Smooth muscle cell (in vitro differentiated cells): Measurements from ENCODE around the gene CLCN3. TPM values are rescaled to one million over a fixed set of nuclear protein-coding genes. Genes with fewer than 3 reads are reported as not detected.
"Not testable (repeated sequence)": the region's sequence is repeated elsewhere in the genome, so short reads cannot be mapped to it uniquely, and the experiment has no call there.

ENCODE experiments used
- DNase-seq: peaks from one replicate; lab custom pipeline; 2025; ENCODE audit not compliant: unreplicated experiment; lab: John Stamatoyannopoulos, UW
- H2AFZ ChIP-seq: fragments of 200-600 bp; sonication (generic); 2 replicates; pipeline ENCODE4 v1.6.0; 2016; ENCODE audit warnings: antibody characterized with exemption, low read depth, mild to moderate bottlenecking
- H3F3A ChIP-seq: fragments of 200-600 bp; sonication (generic); 2 replicates; pipeline ENCODE4 v1.6.0; 2017; ENCODE audit warnings: antibody characterized with exemption, low read depth
- H3K27ac ChIP-seq: fragments of 200-600 bp; sonication (generic); 2 replicates; pipeline ENCODE4 v1.5.1; 2016; ENCODE audit warnings: low read depth, mild to moderate bottlenecking
- H3K27me3 ChIP-seq: fragments of 200-600 bp; sonication (generic); 2 replicates; pipeline ENCODE4 v1.6.1; 2016; ENCODE audit warnings: low read depth, mild to moderate bottlenecking
- H3K36me3 ChIP-seq: fragments of 200-600 bp; sonication (generic); 2 replicates; pipeline ENCODE4 v1.5.1; 2016; ENCODE audit warnings: low read depth
- H3K4me1 ChIP-seq: fragments of 200-600 bp; sonication (generic); 2 replicates; pipeline ENCODE4 v1.5.1; 2016; ENCODE audit warnings: low read depth
- H3K4me2 ChIP-seq: fragments of 200-600 bp; sonication (generic); 2 replicates; pipeline ENCODE4 v1.6.0; 2016; ENCODE audit warnings: mild to moderate bottlenecking
- H3K4me3 ChIP-seq: fragments of 200-600 bp; sonication (generic); 2 replicates; pipeline ENCODE4 v1.5.1; 2016; ENCODE audit warnings: mild to moderate bottlenecking
- H3K79me2 ChIP-seq: fragments of 200-600 bp; sonication (generic); 2 replicates; pipeline ENCODE4 v1.6.0; 2016; ENCODE audit warnings: low read depth, mild to moderate bottlenecking
- H3K9ac ChIP-seq: fragments of 200-600 bp; sonication (generic); 2 replicates; pipeline ENCODE4 v1.6.0; 2016; ENCODE audit warnings: low read depth
- H3K9me3 ChIP-seq: fragments of 200-600 bp; sonication (generic); replicated peaks from 2 replicates; pipeline ENCODE4 v1.5.1; 2016; ENCODE audit warnings: low read depth
- H4K20me1 ChIP-seq: fragments of 200-600 bp; sonication (generic); 2 replicates; pipeline ENCODE4 v1.6.0; 2016; ENCODE audit warnings: low read depth
- CTCF ChIP-seq: fragments of 200-600 bp; sonication (generic); IDR thresholded peaks from 2 replicates; pipeline ENCODE4 v1.5.1; 2017; ENCODE audit warnings: borderline replicate concordance, mild to moderate bottlenecking, antibody characterized with exemption; ENCODE audit not compliant: insufficient read depth, poor library complexity, severe bottlenecking
- WGBS: methylation state at CpG from one replicate; pipeline ENCODE4 v1.1.7; 2016; ENCODE audit warnings: low lambda C conversion rate; 5-methylcytosine and 5-hydroxymethylcytosine counted together
- polyA plus RNA-seq: library from polyadenylated mRNA; unstranded; fragments of >200 nt; fragmentation: Nextera tagmentation; extraction: Ambion mirVana; gene quantifications from 2 replicates; pipeline ENCODE4 v1.2.1, GENCODE V29; 2016
- total RNA-seq: library from RNA; depleted of rRNA; stranded (reverse); fragments of >200 nt; gene quantifications from 2 replicates; pipeline ENCODE4 v1.2.3, GENCODE V29; 2014

Gene CLCN3
- total and polyA plus RNA-seq, 2 experiments from 2014 or later = 13.7 to 41.2 TPM

- no peaks in the 10 kb centered on the region for H3K4me1 ChIP-seq
- H4K20me1 ChIP-seq = no peaks in the 10 kb centered on the region
- WGBS = 29% methylated on average over 2 of the region's 2 CpGs
- H3K36me3 ChIP-seq = no peaks in the 10 kb centered on the region
- no peak overlapping the region for H3K9ac ChIP-seq
- no peak for DNase-seq
- no peaks in the 10 kb centered on the region for H3K9me3 ChIP-seq
- no peak overlapping the region for H2AFZ ChIP-seq
- H3K27me3 ChIP-seq = no peaks in the 10 kb centered on the region
- peaks cover 4% of the 10 kb centered on the region for H3F3A ChIP-seq
- H3K4me3 ChIP-seq = no peak overlapping the region
- no peak for TF ChIP-seq CTCF
- H3K4me2 ChIP-seq = no peak overlapping the region
- no peak overlapping the region for H3K27ac ChIP-seq
- no peaks in the 10 kb centered on the region for H3K79me2 ChIP-seq
These were observed 145.5 kb downstream of the CLCN3 start for GRCh38 chr4:169765835-169766234.

DNA sequence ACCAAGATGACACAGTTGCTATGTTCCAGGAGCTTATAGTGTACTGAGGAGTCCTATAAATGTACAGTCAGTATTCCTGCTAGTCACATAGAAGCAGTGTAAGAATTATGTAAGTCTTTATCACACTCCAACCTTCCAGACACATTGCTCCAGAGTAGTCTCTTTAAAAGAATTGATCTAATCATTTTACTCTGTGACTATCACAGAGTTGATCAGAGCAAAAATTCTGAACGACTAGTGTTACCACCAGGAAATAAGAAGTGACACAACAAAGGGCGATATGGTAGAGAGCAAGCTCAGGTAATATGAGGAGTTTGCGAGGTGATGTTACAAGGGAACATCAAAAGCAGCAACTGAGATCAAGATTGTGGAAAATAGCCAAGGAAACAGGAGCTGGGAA, 146.4 kb downstream of the CLCN3 start:
- Histone ChIP-seq H3K27ac (no peak overlapping the region), H3K9me3 (no peaks in the 10 kb centered on the region), H4K20me1 (no peaks in the 10 kb centered on the region), H3K4me1 (no peaks in the 10 kb centered on the region), H3K4me2 (no peak overlapping the region), H3K79me2 (no peaks in the 10 kb centered on the region), H3F3A (peaks cover 4% of the 10 kb centered on the region), H3K36me3 (no peaks in the 10 kb centered on the region), H3K9ac (no peak overlapping the region), H2AFZ (no peak overlapping the region), H3K27me3 (no peaks in the 10 kb centered on the region), H3K4me3 (no peak overlapping the region)
- no peak for DNase-seq
- no peak for TF ChIP-seq CTCF
- 77% methylated on average over 3 of the region's 3 CpGs for WGBS

GRCh38 chr4:169768385-169768784, 148.0 kb downstream of the CLCN3 start:
- Histone ChIP-seq H3K9ac (no peak overlapping the region), H3K4me1 (no peaks in the 10 kb centered on the region), H3K27ac (no peak overlapping the region), H3K79me2 (no peaks in the 10 kb centered on the region), H3K4me2 (no peak overlapping the region), H3K36me3 (no peaks in the 10 kb centered on the region), H3K4me3 (no peak overlapping the region), H3F3A (peaks cover 4% of the 10 kb centered on the region), H4K20me1 (no peaks in the 10 kb centered on the region), H3K27me3 (no peaks in the 10 kb centered on the region), H3K9me3 (no peaks in the 10 kb centered on the region), H2AFZ (no peak overlapping the region)
- no peak for TF ChIP-seq CTCF
- WGBS = 92% methylated on average over 3 of the region's 3 CpGs
- DNase-seq = no peak

GRCh38 chr4:169770416-169770815, 150.0 kb downstream of the CLCN3 start:
- no peaks in the 10 kb centered on the region for H3K9me3 ChIP-seq
- H2AFZ ChIP-seq = no peak overlapping the region
- no peaks in the 10 kb centered on the region for H3K36me3 ChIP-seq
- H3F3A ChIP-seq = peaks cover 4% of the 10 kb centered on the region
- H3K4me2 ChIP-seq = no peak overlapping the region
- no peaks in the 10 kb centered on the region for H3K79me2 ChIP-seq
- H3K27me3 ChIP-seq = no peaks in the 10 kb centered on the region
- H3K27ac ChIP-seq = peak overlapping the region; percentile 66
- no peaks in the 10 kb centered on the region for H3K4me1 ChIP-seq
- no peak overlapping the region for H3K4me3 ChIP-seq
- no peak for DNase-seq
- H4K20me1 ChIP-seq = no peaks in the 10 kb centered on the region
- TF ChIP-seq CTCF = no peak
- no peak overlapping the region for H3K9ac ChIP-seq

DNA sequence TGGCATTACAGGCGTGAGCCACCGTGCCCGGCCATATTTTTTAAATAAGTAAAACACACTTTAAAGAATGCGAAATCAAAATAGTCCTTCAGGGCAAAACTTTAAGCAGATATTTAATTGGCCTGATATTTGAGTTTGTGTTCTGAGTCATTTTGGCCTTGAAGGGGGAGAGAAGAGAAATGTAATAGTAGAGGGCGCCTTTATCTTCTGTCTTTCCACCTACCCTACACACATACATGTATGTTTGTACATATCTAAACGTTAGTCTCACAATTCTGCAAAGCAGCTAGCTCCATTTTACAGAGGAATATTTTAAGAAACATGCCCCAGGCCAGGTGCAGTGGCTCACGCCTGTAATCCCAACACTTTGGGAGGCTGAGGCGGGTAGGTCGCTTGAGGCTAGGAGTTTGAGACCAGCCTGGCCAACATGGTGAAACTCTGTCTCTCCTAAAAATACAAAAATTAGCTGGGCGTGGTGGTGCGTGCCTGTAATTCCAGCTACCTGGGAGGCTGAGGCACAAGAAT, 151.2 kb downstream of the CLCN3 start:
- not testable (repeated sequence) for H3F3A ChIP-seq, H3K4me3 ChIP-seq, DNase-seq, H3K27me3 ChIP-seq, H3K36me3 ChIP-seq, H3K4me1 ChIP-seq, H4K20me1 ChIP-seq, H3K79me2 ChIP-seq, H3K9me3 ChIP-seq, H3K9ac ChIP-seq, H2AFZ ChIP-seq, H3K4me2 ChIP-seq
- H3K27ac ChIP-seq = peak overlapping the region; percentile 66
- WGBS = 92% methylated on average over 11 of the region's 11 CpGs
